ENCODE results near the gene GUK1. TPM values are rescaled to one million over a fixed set of nuclear protein-coding genes. Genes with fewer than 3 reads are reported as not detected.
A peak's percentile ranks its signal among the peaks of the same experiment; 100 is the strongest.

Gene GUK1
- total RNA-seq, 1 donor from 2014 or later: 115 TPM

- Mint-ChIP-seq H3K36me3 (ENCODE audit: low read depth) (no peaks in the 10 kb centered on the region), H3K27me3 (ENCODE audit: low read depth) (peaks cover 3% of the 10 kb centered on the region), H3K4me1 (peaks cover 19% of the 10 kb centered on the region), H3K27ac (ENCODE audit: unreplicated experiment) (no peak overlapping the region), H3K4me3 (no peak overlapping the region), H3K9me3 (no peaks in the 10 kb centered on the region)
- TF ChIP-seq CTCF (conservative IDR thresholded peaks at IDR 0.05): no peak
- no peak for DNase-seq (ENCODE audit: low read depth, low spot score)
Measured at GRCh38 chr1:228162286-228163006, 22.4 kb downstream of the GUK1 start.

- H3K4me3 Mint-ChIP-seq: no peak overlapping the region
- H3K27ac Mint-ChIP-seq (ENCODE audit: unreplicated experiment): no peak overlapping the region
- no peak for DNase-seq (ENCODE audit: low read depth, low spot score)
- peaks cover 3% of the 10 kb centered on the region for H3K27me3 Mint-ChIP-seq (ENCODE audit: low read depth)
- H3K9me3 Mint-ChIP-seq: no peaks in the 10 kb centered on the region
- H3K4me1 Mint-ChIP-seq: peaks cover 24% of the 10 kb centered on the region
- TF ChIP-seq CTCF (conservative IDR thresholded peaks at IDR 0.05): no peak
- H3K36me3 Mint-ChIP-seq (ENCODE audit: low read depth): no peaks in the 10 kb centered on the region
Measured at GRCh38 chr1:228163007-228163753, 23.1 kb downstream of the GUK1 start.

- no peak for TF ChIP-seq CTCF (conservative IDR thresholded peaks at IDR 0.05)
- Mint-ChIP-seq H3K27me3 (ENCODE audit: low read depth) (peaks cover 3% of the 10 kb centered on the region), H3K27ac (ENCODE audit: unreplicated experiment) (peak overlapping the region; percentile 35), H3K4me1 (peaks cover 24% of the 10 kb centered on the region), H3K36me3 (ENCODE audit: low read depth) (no peaks in the 10 kb centered on the region), H3K4me3 (peak overlapping the region; percentile 94), H3K9me3 (no peaks in the 10 kb centered on the region)
- no peak for DNase-seq (ENCODE audit: low read depth, low spot score)
Measured at GRCh38 chr1:228163776-228164519, 23.9 kb downstream of the GUK1 start.

GRCh38 chr1:228164561-228165371 lies 24.7 kb downstream of the GUK1 start:
- no peak for DNase-seq (ENCODE audit: low read depth, low spot score)
- Mint-ChIP-seq H3K27me3 (ENCODE audit: low read depth) (peaks cover 3% of the 10 kb centered on the region), H3K4me1 (peaks cover 24% of the 10 kb centered on the region), H3K27ac (ENCODE audit: unreplicated experiment) (peak overlapping the region; percentile 96), H3K36me3 (ENCODE audit: low read depth) (no peaks in the 10 kb centered on the region), H3K9me3 (no peaks in the 10 kb centered on the region), H3K4me3 (peak overlapping the region; percentile 94)
- no peak for TF ChIP-seq CTCF (conservative IDR thresholded peaks at IDR 0.05)
